ENCODE results near the gene RAB30. TPM values are rescaled to one million over a fixed set of nuclear protein-coding genes. Genes with fewer than 3 reads are reported as not detected.

Gene RAB30
- total RNA-seq, 1 donor = 25.9 TPM

GRCh38 chr11:82939456-82939855 is 132.2 kb downstream of the RAB30 start:
- no peak for TF ChIP-seq CTCF (IDR thresholded peaks at IDR 0.05; ENCODE audit: insufficient read depth, low read length)
- H3K4me3 ChIP-seq (ENCODE audit: low read depth, low read length) = no peak overlapping the region
- DNase-seq (ENCODE audit: low read depth) = no peak

- H3K4me3 ChIP-seq (ENCODE audit: low read depth, low read length) = no peak overlapping the region
- no peak for DNase-seq (ENCODE audit: low read depth)
- no peak for TF ChIP-seq CTCF (IDR thresholded peaks at IDR 0.05; ENCODE audit: insufficient read depth, low read length)
These were observed 134.1 kb downstream of the RAB30 start for GRCh38 chr11:82937554-82937953.

- no peak overlapping the region for H3K4me3 ChIP-seq (ENCODE audit: low read depth, low read length)
- TF ChIP-seq CTCF (IDR thresholded peaks at IDR 0.05; ENCODE audit: insufficient read depth, low read length) = no peak
- peak; percentile 77 for DNase-seq (ENCODE audit: low read depth)
These were observed 135.4 kb downstream of the RAB30 start for GRCh38 chr11:82936261-82936660.

- TF ChIP-seq CTCF (IDR thresholded peaks at IDR 0.05; ENCODE audit: insufficient read depth, low read length) = no peak
- no peak for DNase-seq (ENCODE audit: low read depth)
- no peak overlapping the region for H3K4me3 ChIP-seq (ENCODE audit: low read depth, low read length)
These were observed 139.1 kb downstream of the RAB30 start for GRCh38 chr11:82932564-82932963.

GRCh38 chr11:82930734-82931133 is 141.0 kb downstream of the RAB30 start:
- DNase-seq (ENCODE audit: low read depth) = no peak
- H3K4me3 ChIP-seq (ENCODE audit: low read depth, low read length) = no peak overlapping the region
- no peak for TF ChIP-seq CTCF (IDR thresholded peaks at IDR 0.05; ENCODE audit: insufficient read depth, low read length)

GRCh38 chr11:82930229-82930628 is 141.5 kb downstream of the RAB30 start:
- no peak overlapping the region for H3K4me3 ChIP-seq (ENCODE audit: low read depth, low read length)
- no peak for TF ChIP-seq CTCF (IDR thresholded peaks at IDR 0.05; ENCODE audit: insufficient read depth, low read length)

GRCh38 chr11:82929121-82929520 is 142.6 kb downstream of the RAB30 start:
- no peak for TF ChIP-seq CTCF (IDR thresholded peaks at IDR 0.05; ENCODE audit: insufficient read depth, low read length)
- DNase-seq (ENCODE audit: low read depth) = no peak
- no peak overlapping the region for H3K4me3 ChIP-seq (ENCODE audit: low read depth, low read length)

More at GRCh38 chr11:82930229-82930628, 141.5 kb downstream of the RAB30 start:
- no peak for DNase-seq (ENCODE audit: low read depth)
